GM18873 (cell line): ENCODE measurements around the gene NINJ2.
A peak's percentile ranks its signal among the peaks of the same experiment; 100 is the strongest.
"Not testable (repeated sequence)": the region's sequence is repeated elsewhere in the genome, so short reads cannot be mapped to it uniquely, and the experiment has no call there.

ENCODE experiments used
- ATAC-seq: cut with Tn5 transposase; IDR thresholded peaks from one replicate; pipeline ENCODE4 v1.9.1; 2021; ENCODE audit warnings: mild to moderate bottlenecking, moderate library complexity, moderate number of reproducible peaks; ENCODE audit not compliant: unreplicated experiment, low FRiP score

The NINJ2 gene, protein sequence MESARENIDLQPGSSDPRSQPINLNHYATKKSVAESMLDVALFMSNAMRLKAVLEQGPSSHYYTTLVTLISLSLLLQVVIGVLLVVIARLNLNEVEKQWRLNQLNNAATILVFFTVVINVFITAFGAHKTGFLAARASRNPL

GRCh38 chr12:663293-663871, at the start of gene NINJ2:
TSS of gene NINJ2 (minus strand) at chr12:663445. CDS start at chr12:663360, 85 bp downstream.
- no peak for ATAC-seq

DNA sequence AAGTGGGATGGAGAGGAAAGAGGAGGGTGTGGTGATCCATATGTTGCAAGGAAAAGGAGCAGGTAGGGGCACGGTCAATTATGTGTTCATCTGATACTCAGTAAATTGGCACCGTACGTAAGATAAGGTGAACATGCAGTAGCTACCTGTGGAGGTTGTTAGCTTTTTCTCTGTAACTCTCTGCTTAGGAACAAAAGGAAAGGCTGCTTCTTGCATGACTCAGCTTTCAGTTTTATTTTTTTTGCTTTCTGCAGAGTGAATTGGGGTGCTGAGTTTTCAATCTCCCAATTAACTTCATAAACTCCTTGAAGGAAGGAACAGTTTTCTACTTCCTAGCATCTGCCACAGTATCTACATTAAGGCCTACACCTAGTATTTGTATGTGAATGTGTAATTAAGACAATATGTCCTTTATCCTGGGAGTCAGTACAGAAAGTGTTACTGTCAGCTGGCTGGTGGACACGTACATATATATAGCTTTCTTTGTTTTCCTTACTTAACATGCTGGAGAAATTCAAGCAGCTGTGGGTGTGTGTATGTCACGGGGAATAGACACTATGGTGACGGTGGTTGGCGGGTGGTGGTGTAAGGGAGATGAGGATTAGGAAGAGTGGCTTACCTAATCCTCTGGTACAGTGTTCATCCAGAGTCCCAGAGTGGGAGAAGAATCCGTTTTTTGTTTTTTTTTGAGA, 49.1 kb upstream of the NINJ2 start:
- no peak for ATAC-seq

GRCh38 chr12:709455-710020, 46.3 kb upstream of the NINJ2 start:
- no peak for ATAC-seq

GRCh38 chr12:708084-708483, 44.8 kb upstream of the NINJ2 start:
- not testable (repeated sequence) for ATAC-seq

DNA sequence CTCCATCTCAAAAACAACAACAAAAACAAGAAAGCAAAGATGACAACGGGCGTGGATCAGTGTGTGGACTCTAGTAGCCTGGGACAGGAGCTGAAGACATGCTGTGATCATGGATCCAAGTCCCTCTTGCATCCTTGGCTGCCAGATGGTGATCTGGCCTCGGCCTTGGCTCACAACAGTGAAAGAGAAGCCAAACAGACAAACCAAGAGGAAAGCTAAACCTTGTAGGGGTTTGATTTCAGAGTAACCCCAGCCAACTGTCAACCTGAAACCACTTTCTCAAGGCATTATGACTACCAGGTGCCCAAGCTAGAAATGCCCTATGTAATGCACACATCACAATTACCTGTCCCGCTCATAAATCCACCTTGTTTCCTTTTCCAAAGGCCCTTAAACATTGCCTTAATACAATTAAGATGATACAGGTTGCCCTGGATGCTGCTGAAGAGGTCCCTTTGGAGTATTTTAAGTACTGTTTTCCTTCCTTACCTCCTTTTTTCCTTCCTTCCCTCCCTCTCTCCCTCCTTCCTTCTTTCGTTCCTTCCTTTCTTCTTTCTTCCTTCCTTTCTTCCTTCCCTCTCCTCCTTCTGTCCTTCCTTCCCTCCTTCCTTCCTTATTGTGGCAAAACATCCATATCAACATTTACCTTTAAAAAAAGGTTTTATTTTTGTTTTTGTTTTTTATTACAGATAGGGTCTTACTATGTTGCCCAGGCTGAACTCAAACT, 41.4 kb upstream of the NINJ2 start:
- ATAC-seq, result no peak

DNA sequence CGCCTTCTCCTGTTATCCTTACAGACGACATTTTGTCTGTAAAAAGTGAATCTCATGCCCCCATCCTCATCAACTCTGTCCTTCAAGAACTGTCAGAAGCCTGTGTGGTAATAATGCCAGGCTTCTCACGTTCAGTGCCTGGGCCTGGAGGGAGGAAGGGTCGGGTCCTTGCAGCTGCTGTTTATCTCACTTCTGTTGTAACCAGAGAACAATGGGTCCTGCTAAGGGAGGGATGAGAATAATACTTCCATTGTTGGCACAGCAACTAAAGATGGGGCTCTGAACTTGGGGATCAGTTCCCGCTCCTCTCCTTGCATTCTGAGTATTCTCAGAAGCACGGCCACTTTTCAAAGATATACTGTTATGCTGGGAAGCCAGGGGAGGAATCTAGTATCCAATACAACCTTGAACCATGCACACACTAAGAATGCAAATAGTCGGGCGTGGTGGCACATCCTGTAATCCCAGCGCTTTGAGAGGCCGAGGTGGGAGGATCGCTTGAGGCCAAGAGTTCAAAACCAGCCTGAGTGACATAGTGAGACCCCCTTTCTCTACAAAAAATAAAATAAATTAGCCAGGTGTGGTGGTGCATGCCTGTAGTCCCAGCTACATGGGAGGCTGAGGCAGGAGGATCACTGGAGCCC, 38.8 kb upstream of the NINJ2 start:
- no peak for ATAC-seq

- ATAC-seq, result no peak
Observed at GRCh38 chr12:700016-700415, 36.8 kb upstream of the NINJ2 start.

DNA sequence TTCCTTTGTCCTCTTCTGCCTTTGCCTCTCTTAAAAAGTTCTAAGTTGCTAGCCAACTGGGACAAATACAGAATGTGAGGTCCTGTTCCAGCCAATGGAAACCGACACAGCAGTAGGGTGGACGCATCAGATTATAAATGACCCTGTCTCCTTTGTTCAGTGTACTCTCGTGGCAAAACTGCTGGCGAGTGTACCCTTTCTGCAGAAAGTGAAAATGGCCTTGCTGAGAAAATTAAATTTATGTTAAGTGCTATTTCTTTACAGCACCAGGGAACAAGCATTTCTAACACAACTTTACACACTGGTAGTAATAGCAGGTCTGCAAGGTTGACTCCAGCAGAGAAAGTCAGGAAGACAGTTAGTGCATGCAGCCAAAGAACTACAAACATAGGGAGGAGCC, 35.0 kb upstream of the NINJ2 start:
- not testable (repeated sequence) for ATAC-seq

GRCh38 chr12:697481-697880, 34.2 kb upstream of the NINJ2 start:
- no peak for ATAC-seq

- ATAC-seq, result no peak
Observed at GRCh38 chr12:694734-695503, 31.7 kb upstream of the NINJ2 start.

DNA sequence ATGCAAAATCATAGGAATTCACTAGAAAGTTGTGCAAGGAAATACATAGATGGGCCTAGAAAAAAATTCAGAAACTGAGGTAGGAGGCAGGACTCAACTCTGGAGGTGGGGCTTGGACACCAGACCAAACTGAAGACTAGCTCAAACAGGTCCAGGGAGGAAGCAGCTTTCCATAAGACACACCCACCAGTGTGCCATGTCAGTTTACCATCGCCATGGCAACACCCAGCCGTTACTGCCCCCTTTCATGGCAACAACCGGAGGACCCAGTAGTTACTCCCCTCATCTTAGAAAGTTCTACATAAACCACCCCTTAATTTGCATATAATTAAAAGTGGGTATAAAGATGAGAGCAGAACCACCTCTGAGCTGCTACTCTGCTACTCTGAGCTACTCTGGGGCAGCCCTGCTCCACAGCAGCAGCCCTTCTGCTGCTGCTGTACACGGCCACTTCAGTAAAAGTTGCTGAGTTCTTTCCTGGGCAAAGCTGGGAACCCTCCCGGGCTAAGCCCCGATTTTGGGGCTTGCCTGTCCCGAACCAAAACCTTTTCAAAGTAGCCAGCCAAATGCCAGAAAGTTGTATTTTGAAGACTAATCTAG, 30.8 kb upstream of the NINJ2 start:
- no peak for ATAC-seq

GRCh38 chr12:692274-692673, 29.0 kb upstream of the NINJ2 start:
- ATAC-seq, result no peak

GRCh38 chr12:690466-690865, 27.2 kb upstream of the NINJ2 start:
- ATAC-seq, result no peak

DNA sequence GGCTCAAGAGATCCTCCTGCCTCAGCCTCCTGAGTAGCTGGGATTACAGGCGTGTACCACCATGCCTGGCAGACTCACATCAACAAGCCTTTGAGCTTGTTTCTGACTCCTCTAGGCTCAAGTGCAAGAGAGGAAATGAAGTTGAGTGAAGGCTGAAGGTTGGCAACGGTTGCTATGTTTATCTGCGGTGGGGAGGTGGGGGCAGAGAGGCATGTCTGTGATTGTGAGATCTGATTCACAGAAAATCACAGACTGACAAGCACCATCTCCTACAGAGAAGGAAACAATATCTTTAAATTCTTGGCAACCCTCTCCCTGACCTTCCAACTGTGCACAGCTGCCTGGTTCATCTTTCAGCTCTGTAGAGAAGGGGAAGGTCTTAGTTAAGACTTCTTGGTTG, 22.1 kb upstream of the NINJ2 start:
- ATAC-seq, result peak; percentile 67

GRCh38 chr12:684416-684815, 21.2 kb upstream of the NINJ2 start:
- no peak for ATAC-seq

DNA sequence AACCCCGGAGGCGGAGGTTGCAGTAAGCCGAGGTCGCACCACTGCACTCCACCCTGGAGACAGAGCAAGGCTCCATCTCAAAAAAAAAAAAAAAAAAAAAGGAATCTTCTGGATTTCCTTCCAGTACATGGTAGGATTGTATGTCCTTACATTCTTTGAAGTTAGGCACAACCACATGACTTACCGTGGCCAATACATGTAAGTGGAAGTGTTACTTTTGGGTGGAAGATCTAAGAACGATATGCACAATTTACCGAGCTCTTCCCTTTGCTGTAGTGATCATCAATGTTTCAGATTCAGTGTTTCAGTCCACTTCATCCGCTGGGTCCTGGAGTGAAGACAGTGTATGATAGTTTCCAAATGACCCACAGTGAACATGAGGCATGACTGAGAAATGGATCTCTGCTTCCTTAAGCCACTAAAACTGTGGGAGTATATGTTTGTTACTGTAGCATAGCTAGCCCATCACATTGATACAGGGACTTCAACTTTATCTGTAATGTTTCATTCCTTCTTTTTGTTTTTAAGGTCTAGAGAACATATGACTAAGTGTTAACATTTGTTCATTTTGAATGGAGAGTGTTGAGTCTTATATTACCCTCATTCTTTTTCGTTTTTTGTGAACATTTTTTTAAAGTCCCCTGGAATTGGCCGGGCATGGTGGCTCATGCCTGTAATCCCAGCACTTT, 18.5 kb upstream of the NINJ2 start:
- no peak for ATAC-seq

DNA sequence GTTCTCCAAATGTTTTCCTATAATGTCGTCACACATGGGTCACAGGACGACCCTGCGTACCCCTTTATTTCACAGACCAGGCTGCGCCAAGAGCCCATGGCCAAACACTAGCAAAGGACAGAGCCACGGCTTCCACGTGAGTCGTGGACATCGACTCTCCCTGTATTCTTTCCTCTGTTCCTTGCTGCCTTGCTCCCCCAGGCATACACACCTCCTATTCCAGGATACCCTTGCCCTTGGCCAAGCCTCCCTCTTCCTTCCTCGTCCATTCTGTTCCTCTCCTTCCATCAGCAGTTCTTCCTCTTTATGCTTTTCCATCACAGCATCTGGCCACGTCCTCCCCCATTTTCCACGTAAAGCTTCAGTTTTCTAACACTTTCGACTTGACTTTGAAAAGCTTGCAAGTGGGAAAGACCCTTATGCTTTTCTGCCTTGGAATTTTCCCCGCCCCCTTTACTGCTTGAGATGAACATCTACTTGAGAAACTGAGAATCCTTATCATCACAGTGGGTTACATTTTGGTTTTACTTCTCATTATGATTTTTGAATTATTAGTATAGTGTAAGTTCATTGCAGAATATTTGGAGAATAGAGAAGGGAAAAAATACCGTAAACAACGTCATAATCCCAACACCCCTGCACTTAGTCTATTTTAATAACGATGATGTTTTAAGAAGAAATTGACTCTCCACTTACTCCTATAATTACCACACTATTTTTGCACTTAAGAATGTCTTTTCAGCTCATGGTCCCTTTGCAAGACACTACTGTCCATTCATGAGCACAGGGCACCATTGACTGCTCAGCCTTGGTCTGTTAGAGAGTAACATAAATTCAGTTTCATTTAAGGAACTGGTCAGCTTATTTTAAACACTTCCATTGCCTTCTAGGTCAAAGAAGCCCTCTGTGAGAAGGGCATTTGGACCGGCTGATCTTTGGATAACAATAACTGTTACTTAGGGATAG, 15.8 kb upstream of the NINJ2 start:
- ATAC-seq, result no peak

DNA sequence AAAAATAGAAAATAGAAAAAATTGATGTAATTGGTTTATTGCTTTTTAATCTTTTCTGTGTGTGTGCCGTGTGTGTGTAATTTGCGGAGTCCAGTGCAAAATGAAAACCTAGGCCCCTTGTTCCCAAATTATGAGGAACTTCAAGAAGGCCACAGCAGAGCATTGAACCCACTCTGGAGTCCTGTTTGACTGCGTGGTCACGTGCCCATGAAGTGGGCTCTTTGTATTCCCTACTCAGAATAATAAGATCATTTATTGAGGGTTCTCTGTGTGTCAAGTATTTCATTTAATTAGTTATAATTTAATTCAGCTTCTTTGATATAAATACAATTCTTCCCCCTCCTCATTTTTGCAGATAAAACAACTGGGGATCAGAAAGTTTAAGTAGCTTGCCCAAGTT, 12.3 kb upstream of the NINJ2 start:
- no peak for ATAC-seq
